ENCODE results near the gene IMPACT.

IMPACT gene

GRCh38 chr18:24482821-24483220 lies 56.4 kb downstream of the IMPACT start:
- in situ Hi-C loops (cut with MboI; ENCODE audit: low sequenced_read_pairs, unreplicated experiment): no loop called here
- no peak for TF ChIP-seq CTCF (IDR thresholded peaks at IDR 0.05; ENCODE audit: borderline replicate concordance, control extremely low read depth, extremely low read depth, insufficient read depth, missing control alignments)
- DNase-seq (ENCODE audit: low spot score): no peak

GRCh38 chr18:24485681-24486080 lies 59.2 kb downstream of the IMPACT start:
- no peak for DNase-seq (ENCODE audit: low spot score)
- in situ Hi-C loops (cut with MboI; ENCODE audit: low sequenced_read_pairs, unreplicated experiment): no loop called here

GRCh38 chr18:24486684-24487083 lies 60.2 kb downstream of the IMPACT start:
- no peak for DNase-seq (ENCODE audit: low spot score)
- in situ Hi-C loops (cut with MboI; ENCODE audit: low sequenced_read_pairs, unreplicated experiment): no loop called here

More at GRCh38 chr18:24485681-24486080, 59.2 kb downstream of the IMPACT start:
- TF ChIP-seq CTCF (IDR thresholded peaks at IDR 0.05; ENCODE audit: borderline replicate concordance, control extremely low read depth, extremely low read depth, insufficient read depth, missing control alignments): no peak

GRCh38 chr18:24488824-24489493 lies 62.5 kb downstream of the IMPACT start:
- in situ Hi-C loops (cut with MboI; ENCODE audit: low sequenced_read_pairs, unreplicated experiment): no loop called here
- TF ChIP-seq CTCF (IDR thresholded peaks at IDR 0.05; ENCODE audit: borderline replicate concordance, control extremely low read depth, extremely low read depth, insufficient read depth, missing control alignments): peak; percentile 63
- DNase-seq (ENCODE audit: low spot score): peak; percentile 66

More at GRCh38 chr18:24486684-24487083, 60.2 kb downstream of the IMPACT start:
- no peak for TF ChIP-seq CTCF (IDR thresholded peaks at IDR 0.05; ENCODE audit: borderline replicate concordance, control extremely low read depth, extremely low read depth, insufficient read depth, missing control alignments)

- no peak for DNase-seq (ENCODE audit: low spot score)
- no peak for TF ChIP-seq CTCF (IDR thresholded peaks at IDR 0.05; ENCODE audit: borderline replicate concordance, control extremely low read depth, extremely low read depth, insufficient read depth, missing control alignments)
- in situ Hi-C loops (cut with MboI; ENCODE audit: low sequenced_read_pairs, unreplicated experiment): no loop called here
These were observed 64.1 kb downstream of the IMPACT start for GRCh38 chr18:24490539-24490938.

- peak; percentile 43 for DNase-seq (ENCODE audit: low spot score)
- TF ChIP-seq CTCF (IDR thresholded peaks at IDR 0.05; ENCODE audit: borderline replicate concordance, control extremely low read depth, extremely low read depth, insufficient read depth, missing control alignments): no peak
- in situ Hi-C loops (cut with MboI; ENCODE audit: low sequenced_read_pairs, unreplicated experiment): no loop called here
These were observed 65.7 kb downstream of the IMPACT start for GRCh38 chr18:24491927-24492834.
